Stimulated activated CD8-positive, alpha-beta memory T cell treated with anti-CD3 and anti-CD28 coated beads, Interleukin-15, amount 100 ng/mL, for 24 hours (primary cell): ENCODE measurements around the gene OR2W3.

Experiments
- DNase-seq: peaks from one replicate; pipeline ENCODE4 v3.0.0-alpha.2; 2020; ENCODE audit warnings: low read depth

The OR2W3 gene

DNA sequence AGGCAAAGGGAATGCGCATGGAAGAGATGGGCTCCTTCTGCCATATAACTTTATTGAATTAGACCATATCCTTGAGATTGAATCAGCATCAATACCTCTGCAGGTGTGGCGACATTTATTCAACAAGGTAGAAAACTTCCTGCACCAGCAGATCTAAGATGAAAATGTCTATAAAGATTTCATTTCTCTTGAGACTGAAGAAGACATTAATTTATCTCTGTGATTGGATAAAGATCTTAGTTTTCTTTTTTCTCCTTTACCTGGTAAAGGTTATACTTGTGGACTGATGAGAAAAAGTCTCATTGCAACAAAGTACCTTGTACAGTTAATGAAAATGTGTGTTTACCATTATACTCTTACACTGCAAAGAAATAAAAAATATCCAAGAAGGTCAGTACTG, 24.6 kb downstream of the OR2W3 start, which contains the start of gene OR2T8:
OR2T8 (plus strand) TSS at position 301 of the 400 bp plus-strand sequence. CDS start 766 bp downstream, outside the sequence.
- DNase-seq, result no peak

GRCh38 chr1:247923941-247924340, 28.6 kb downstream of the OR2W3 start:
- no peak for DNase-seq

DNA sequence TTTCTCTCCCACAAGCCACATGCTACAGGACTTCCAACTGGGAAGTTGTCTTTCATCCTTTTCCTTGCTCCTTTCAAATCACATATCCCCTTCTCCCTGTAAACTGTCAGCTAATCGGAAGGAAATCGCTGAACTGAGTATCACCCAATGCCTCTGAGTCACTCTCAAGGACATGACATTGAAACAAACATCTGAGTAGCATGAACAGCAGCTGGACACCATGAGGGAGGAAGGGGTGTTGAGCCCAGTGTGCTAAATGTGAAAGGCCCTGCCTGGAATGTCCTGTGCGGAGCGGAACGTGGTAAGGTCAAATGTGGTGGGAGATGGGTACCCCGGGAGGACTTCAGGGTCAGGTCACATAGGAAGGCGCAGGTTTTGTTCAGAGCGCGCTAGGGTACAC, 29.5 kb downstream of the OR2W3 start, which contains the start of gene OR2AJ1:
OR2AJ1 (plus strand) TSS at position 22 of the 400 bp plus-strand sequence. CDS start 8,880 bp downstream, outside the sequence.
- no peak for DNase-seq

- DNase-seq, result no peak
Measured at GRCh38 chr1:247933989-247934388, 38.6 kb downstream of the OR2W3 start.

GRCh38 chr1:247935781-247936180, 40.4 kb downstream of the OR2W3 start:
- no peak for DNase-seq

GRCh38 chr1:247936415-247936814, 41.0 kb downstream of the OR2W3 start:
- no peak for DNase-seq

DNA sequence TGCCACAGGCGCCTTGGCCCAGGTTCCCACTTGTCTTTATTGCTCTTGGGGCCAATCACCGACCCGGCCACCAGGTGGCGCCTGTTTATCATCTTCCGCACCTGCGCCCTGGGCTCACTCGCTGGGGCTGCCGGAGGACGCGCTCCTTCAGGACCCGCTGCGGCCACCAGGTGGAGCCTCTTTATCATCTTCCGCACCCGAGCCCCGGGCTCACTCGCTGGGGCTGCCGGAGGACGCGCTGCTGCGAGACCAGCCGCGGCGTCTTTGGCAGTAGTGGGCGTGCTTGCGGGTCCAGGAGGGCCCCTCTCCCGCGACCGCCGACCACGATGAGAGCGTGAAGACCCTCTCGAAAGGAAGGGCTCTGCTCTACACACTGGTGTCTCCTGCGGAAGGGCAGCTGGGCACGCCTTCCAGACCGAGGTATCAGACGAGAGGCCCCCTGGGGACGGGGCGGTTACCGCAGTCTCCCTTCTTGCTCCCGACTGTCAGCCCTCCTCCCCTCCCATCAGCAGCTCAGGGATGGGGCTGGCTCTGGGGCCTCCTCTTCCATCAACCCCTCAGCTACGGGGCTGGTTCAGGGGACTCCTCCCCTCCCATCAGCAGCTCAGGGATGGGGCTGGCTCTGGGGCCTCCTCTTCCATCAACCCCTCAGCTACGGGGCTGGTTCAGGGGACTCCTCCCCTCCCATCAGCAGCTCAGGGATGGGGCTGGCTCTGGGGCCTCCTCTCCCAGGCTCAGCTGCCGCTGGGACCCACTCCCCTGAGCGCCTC, 41.8 kb downstream of the OR2W3 start:
- DNase-seq, result peak; percentile 77

DNA sequence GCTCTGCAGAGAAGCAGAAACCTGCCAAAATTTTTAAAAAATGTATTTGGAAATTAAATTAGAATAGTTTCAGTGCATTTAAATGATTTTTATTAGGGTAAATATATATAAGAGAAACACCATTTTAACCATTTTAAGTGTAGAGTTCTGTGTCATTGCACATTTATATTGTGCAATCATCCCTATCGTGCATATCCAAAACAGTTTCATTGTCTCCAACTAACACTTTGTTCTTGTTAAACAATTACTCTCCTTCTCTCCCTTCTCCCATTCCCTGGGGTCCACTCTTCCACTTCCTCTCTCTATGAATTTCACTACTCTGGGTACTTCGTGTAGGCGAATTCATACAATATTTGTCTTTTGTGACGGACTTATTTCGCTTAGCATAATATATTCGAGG, 47.2 kb downstream of the OR2W3 start:
- DNase-seq, result no peak
